ENCODE measurements around the gene ALG1.

DNA sequence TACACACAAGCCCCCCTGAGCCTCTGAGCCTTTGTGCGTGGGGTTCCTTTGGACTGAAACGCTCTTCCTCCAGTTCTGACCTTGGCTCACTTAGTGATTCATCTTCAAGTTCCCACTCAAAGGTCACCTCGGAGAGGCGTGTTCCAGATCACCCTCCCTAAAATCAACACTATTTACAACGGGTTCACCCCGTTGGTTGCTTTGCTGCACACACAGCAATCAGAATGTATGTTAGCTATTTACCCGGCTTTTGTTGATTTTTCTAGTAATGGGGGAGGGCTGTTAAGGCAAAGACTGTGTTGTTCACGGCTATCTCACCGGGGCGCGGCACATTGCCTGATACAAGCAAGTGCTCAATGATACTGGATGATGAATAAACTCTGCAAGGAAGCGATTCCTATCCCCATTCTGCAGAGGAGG lies 38.9 kb upstream of the ALG1 start:
- TF ChIP-seq RXRA (CRISPR knock-in tag; IDR thresholded peaks at IDR 0.05) (peak; percentile 42; the same call in 1 of the 2 replicates), SPEN (CRISPR knock-in tag; IDR thresholded peaks at IDR 0.05; ENCODE audit: low read depth) (no peak), JUNB (CRISPR knock-in tag; IDR thresholded peaks at IDR 0.05; ENCODE audit: borderline replicate concordance) (no peak), CTCF (CRISPR knock-in tag; IDR thresholded peaks at IDR 0.05) (no peak), ZBTB49 (CRISPR knock-in tag; IDR thresholded peaks at IDR 0.05; ENCODE audit: borderline replicate concordance) (no peak), MAFK (conservative IDR thresholded peaks at IDR 0.05 in 1 of 2, IDR thresholded peaks at IDR 0.05 in 1 of 2; ENCODE audit: low read length in 2 of 2) (no peak), RFX5 (IDR thresholded peaks at IDR 0.05; ENCODE audit: low read depth, low read length) (no peak)
